CD4-positive, alpha-beta T cell treated with Interferon gamma for 1 hour (primary cell): Measurements from ENCODE around the gene IGFBP4.
"Not testable (repeated sequence)": the region's sequence is repeated elsewhere in the genome, so short reads cannot be mapped to it uniquely, and the experiment has no call there.

Experiments used
- DNase-seq: peaks from one replicate; pipeline ENCODE4 v3.0.0-alpha.2; 2020

Gene IGFBP4

GRCh38 chr17:40443196-40443987, at the start of gene IGFBP4:
TSS of gene IGFBP4 (plus strand) at chr17:40443450. CDS start at chr17:40443736, 286 bp downstream.
- DNase-seq = peak; percentile 72

GRCh38 chr17:40399185-40399584, 44.1 kb upstream of the IGFBP4 start:
- DNase-seq = no peak

DNA sequence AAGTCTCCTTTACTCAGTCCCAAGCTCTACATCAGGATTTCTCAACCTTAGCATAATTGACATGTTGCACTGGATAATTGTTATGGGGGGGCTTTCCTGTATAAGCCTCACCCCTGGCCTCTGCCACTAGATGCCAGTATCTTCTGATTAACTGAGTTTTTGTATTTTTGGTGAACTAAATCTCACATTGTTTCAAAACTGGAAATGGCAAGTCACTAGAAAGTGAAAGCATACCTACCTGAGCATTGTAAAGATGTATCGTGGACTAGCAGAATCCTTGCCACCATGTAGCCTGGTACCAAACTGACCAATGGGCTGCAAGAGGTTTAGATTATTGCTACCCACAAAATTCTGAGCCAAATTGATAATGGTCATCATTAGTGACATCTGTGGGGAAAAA, 40.6 kb upstream of the IGFBP4 start:
- DNase-seq = no peak

DNA sequence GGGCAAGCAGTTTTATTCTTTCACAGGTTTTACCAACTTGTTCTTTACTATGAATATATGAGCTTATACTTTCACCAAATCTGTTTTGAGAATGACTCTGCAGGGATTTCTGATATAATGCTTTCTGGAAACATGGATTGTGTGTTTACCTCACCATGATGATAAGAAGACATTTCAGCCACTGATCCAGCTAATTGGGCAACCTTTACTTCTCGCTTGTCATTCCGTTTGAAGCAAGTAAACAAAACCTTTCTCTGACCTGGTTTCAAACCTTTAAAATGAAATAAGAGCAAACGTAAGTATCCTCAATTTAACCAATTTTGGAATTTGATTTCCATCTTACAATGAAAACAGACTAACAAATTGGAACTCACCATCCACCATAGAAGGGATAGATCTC, 39.2 kb upstream of the IGFBP4 start:
- DNase-seq = no peak

- DNase-seq = no peak
Observed at GRCh38 chr17:40407460-40407859, 35.8 kb upstream of the IGFBP4 start.

DNA sequence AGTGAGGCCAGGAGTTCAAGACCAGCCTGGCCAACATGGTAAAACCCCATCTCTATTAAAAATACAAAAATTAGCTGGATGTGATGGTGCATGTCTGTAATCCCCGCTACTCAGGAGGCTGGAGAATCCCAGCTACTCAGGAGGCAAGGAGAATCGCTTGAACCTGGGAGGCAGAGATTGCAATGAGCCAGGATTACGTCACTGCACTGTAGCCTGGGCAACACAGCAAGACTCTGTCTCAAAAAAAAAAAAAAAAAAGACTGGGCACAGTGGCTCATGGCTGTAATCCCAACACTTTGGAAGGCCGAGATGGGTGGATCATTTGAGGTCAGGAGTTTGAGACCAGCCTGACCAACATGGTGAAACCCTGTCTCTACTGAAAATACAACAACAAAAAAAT, 33.7 kb upstream of the IGFBP4 start:
- not testable (repeated sequence) for DNase-seq

GRCh38 chr17:40410082-40410481, 33.2 kb upstream of the IGFBP4 start:
- DNase-seq = no peak

DNA sequence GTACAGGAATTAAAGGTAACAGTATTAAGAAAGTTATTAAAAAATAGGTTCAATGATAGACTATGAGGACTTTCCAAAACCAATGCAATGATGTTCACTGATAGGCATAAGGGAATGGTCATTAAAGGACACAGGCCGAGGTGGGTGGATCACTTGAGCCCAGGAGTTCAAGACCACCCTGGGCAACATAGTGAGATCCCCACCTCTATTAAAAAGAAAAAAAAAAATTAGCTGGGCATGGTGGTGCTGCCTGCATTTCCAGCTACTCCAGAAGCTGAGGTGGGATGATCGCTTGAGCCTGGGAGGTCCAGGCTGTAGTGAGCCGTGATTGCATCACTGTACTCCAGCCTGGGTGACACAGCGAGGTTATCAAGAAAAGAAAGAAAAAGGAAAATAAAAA, 31.4 kb upstream of the IGFBP4 start:
- no peak for DNase-seq

GRCh38 chr17:40412880-40413279, 30.4 kb upstream of the IGFBP4 start:
- DNase-seq = no peak

DNA sequence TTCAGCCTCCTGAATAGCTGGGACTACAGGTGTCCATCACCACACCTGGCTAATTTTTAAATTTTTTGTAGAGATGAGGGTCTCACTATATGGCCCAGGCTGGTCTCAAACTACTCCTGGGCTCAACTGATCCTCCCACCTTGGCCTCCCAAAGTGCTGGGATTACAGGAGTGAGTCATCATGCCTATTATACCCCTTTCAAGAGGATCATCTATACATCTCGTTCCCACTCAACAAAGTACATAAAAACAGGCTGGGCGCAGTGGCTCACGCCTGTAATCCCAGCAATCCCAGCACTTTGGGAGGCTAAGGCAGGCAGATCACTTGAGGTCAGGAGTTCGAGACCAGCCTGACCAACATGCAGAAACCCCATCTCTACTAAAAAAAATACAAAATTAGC, 28.9 kb upstream of the IGFBP4 start:
- DNase-seq = not testable (repeated sequence)

- DNase-seq = no peak
Observed at GRCh38 chr17:40415390-40415789, 27.9 kb upstream of the IGFBP4 start.

DNA sequence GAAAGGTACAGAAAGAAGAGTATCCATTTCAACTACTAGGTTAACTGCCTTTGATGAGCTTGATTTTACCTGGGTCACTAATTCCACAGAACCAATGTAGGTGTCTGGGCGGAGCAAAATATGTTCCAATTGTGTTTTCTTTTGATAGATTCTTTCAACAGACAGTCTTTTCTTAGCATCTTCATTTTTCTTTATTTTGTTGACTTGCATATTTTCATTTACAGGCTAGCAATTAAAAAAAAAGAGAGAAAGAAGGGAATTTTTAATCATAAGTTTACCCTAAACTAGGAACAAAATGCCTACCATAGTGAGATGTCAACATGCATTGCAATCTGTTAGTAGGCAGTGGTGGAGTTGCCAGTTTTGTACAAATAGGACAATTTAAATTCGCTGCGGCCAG, 26.6 kb upstream of the IGFBP4 start:
- no peak for DNase-seq

- DNase-seq = no peak
Observed at GRCh38 chr17:40417258-40417608, 26.0 kb upstream of the IGFBP4 start.

DNA sequence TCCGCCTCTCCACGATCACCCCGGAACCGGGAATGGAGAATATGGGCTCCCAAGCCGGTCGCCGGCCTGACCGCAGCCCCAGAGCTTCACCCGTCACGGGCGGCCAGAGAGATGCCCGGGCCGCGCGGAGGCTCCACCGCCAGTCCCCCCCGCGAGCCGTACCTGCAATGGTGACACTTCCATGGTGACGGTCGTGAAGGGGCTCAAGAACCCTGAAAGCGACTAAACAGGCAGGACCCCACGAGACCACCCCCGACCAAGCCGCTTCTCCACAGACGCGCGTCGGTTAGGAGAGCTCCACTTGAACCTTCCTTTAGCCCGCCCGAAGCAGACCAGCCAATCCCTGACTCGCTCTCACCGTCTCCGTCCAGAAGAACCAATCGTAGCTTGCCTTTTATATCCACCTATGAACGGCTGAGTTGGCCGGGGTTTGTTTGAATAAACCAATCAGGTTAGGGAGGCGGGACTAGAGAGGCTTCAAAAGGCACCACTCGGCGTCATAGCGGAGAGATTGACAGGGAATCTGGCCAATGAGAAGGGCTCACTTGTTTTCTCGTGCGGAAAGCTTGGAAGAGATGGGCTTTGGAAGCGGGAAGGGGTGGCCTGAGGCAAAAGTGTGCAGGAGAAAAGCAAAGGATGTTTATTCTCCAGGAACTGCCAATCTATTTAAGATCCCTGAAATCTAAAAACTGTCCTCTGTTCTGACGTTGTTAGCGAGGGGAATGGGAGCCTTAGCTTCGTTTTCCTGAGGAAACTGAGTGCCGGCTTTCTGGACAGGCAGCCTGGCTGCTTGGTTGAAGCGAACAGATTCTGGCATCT, 25.4 kb upstream of the IGFBP4 start, which contains the start of gene TOP2A:
TOP2A (minus strand) TSS at position 288 of the 819 bp plus-strand sequence; CDS start at position 183, 105 bp downstream.
- DNase-seq = peak; percentile 96

DNA sequence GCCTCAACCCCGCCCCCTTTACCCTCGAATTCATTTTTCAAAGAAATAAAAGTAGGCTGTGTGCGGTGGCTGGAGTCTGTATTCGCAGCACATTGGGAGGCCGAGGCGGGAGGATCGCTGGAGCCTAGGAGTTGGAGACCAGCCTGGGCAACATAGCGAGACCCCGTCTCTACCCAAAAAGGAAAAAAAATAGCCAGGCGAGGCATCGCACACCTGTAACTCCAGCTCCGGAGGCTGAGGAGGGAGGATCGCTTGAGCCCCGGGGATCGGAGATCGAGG, 24.9 kb upstream of the IGFBP4 start:
- DNase-seq = no peak

DNA sequence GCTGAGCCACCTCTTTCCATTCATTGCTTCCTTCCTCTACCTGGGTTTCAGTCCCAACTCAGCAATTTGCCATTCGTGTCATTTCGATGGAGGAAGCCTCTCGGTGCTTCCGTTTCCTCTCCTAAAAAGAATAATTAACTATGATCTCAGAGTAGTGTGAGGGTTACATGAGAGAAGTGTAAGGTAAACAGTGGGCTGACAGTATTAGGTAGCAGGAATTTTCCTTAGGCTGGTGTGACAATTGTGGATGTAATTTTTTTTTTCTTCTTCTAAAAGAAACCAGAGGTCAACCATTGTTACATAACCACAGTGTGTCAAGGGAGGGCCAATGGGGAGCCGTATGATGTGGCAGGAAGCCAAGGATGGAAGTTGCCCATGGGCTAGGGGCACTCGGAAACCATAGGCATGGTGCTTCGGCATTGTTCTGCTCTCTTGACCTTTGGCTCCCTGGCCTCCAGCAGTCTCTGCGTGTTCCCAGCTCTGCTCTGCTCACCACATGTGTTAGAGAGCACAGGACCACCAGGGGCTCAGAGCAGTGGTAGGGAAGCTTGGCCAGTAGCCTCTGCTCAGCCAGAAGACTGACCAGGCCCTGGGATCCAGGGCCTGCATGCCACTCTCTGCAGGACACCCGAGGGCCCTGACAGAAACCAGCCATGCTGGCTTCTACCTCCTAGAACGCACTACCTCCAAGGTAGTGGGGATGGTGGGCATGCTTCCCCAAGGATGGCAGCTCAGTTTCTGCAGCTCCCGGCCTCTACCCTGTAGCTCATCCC, 23.5 kb upstream of the IGFBP4 start:
- DNase-seq = no peak

- DNase-seq = no peak
Observed at GRCh38 chr17:40422990-40423633, 20.1 kb upstream of the IGFBP4 start.

DNA sequence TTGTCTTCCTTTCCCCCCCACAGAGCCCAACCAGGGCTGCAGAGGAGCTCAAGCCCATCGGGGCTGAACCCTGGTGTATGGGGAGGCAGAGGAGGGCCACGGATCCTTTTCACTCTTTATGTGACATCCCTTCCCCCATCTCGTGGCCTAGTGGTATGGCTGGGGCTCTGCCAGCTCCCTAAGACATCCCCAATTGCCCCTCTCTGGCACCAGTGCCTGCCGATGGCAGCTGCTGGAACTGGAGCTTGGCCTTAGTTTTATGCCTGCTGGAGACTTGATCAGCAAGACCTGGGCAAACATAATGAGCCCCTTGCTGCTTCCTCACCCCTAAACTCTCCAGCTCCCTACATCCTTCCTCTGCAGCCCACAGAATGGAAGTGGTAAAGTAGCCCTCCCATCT, 17.5 kb upstream of the IGFBP4 start:
- no peak for DNase-seq

DNA sequence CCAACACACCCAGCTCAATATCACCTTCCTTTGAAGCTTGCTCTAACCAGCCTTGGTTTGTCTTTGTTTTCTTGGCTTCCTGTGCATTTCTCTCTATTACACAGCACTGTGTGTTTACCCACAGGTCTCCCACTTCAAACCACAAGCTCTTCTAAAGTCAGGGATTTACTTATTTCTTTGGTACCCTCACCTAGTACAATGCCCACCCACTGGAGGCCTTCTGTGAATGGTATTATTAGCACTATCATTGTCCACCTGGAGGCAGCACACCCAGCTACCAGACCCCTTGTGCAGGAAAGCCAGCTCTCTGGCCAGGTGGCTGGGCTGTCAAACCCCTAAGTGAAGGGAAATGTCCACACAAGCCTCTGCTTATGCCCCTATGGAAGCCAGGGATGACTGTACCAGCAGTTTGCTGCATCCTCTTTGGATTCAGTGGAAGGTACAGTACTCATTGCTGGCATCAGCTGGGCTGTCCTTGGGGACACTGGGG, 16.2 kb upstream of the IGFBP4 start:
- DNase-seq = no peak

DNA sequence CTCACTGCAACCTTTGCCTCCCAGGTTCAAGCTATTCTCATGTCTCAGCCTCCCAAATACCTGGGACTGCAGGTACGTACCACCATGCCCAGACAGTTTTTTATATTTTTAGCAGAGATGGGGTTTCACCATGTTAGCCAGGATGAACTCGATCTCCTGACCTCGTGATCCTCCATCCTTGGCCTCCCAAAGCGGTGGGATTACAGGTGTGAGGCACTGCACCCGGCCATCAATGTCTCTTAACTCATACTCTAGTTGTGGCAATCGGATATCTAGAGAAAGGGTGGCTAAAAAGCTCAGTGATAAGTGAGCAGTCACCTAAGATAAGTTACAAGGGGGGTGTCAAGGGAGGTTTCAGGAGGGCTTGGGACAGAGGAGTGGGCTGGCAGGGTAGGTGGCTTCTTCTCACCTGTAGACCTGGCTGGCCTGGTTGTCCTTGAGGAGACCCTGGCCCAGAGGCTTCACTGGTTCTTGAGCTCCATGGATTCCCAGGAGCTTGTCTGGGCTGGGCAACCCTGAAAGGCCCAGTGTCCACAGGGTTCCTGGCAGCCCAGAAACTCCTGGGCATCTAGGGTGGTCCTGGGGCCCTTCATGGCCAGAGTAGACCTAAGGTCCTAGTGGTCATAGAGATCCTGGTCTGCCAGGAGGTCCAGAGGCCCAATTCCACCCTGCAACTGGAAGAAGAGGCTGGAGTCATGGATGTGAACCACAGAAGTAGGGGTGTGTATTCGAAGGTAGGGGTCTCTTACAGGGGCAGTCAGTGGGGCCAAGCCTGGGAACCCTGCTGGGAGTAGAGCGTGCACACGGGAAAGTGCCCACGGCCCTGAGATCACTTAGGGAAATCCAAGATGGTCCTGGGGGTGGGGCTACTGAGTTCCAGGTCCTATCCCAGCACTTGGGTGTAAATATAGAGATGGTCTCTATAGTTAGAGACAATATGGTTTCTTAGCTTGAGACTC, 12.7 kb upstream of the IGFBP4 start:
- DNase-seq = no peak

DNA sequence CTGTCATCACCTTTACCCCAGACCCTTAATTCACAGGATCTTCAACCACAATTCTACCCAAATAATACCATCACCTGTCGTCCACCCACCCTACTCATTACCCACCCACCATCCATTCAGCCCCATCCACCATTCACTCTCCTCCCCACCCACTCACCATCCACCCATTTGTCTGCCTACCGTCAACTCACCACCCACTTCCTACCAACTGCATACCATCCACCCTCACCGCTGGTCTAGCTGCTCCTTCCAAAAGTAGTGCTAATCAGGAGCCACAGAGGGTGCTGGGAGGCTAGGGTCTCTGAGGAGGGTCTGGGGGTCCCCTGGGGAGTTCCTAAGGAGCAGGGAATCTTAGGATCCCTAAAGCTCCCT, 12.0 kb upstream of the IGFBP4 start:
- no peak for DNase-seq
